ENCODE measurements around the gene PIGB. TPM values are rescaled to one million over a fixed set of nuclear protein-coding genes. Genes with fewer than 3 reads are reported as not detected.
"Not testable (repeated sequence)": the region's sequence is repeated elsewhere in the genome, so short reads cannot be mapped to it uniquely, and the experiment has no call there.

PIGB gene
- polyA plus RNA-seq, 1 donor: 7.3 TPM

GRCh38 chr15:55297315-55297714 lies 21.7 kb upstream of the PIGB start:
- no peak for DNase-seq (ENCODE audit: low read depth)

- DNase-seq (ENCODE audit: low read depth): not testable (repeated sequence)
Observed at GRCh38 chr15:55302801-55303200, 16.2 kb upstream of the PIGB start.

- DNase-seq (ENCODE audit: low read depth): no peak
Observed at GRCh38 chr15:55319537-55320237, 665 bp downstream of the PIGB start.

DNA sequence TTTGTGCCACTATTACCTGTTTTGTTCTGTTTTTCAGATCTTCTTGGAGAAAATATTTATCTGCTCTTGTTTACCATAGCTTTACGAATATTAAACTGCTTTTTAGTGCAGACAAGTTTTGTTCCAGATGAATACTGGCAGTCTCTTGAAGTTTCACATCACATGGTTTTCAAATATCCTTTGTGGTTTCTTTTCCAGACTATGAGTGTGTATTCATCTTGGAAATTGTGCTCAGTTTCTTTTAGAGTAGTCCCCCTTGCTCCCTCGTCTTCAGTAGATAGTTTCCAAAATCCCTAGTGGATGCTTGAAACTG lies 1.2 kb downstream of the PIGB start:
- no peak for DNase-seq (ENCODE audit: low read depth)

- DNase-seq (ENCODE audit: low read depth): no peak
Observed at GRCh38 chr15:55320963-55321362, 1.9 kb downstream of the PIGB start.

GRCh38 chr15:55322467-55322866 lies 3.4 kb downstream of the PIGB start:
- no peak for DNase-seq (ENCODE audit: low read depth)

- DNase-seq (ENCODE audit: low read depth): no peak
Observed at GRCh38 chr15:55327387-55327786, 8.4 kb downstream of the PIGB start.

- no peak for DNase-seq (ENCODE audit: low read depth)
Observed at GRCh38 chr15:55334371-55334770, 15.3 kb downstream of the PIGB start.

GRCh38 chr15:55334997-55335396 lies 16.0 kb downstream of the PIGB start:
- no peak for DNase-seq (ENCODE audit: low read depth)

GRCh38 chr15:55337160-55337559 lies 18.1 kb downstream of the PIGB start:
- DNase-seq (ENCODE audit: low read depth): no peak

DNA sequence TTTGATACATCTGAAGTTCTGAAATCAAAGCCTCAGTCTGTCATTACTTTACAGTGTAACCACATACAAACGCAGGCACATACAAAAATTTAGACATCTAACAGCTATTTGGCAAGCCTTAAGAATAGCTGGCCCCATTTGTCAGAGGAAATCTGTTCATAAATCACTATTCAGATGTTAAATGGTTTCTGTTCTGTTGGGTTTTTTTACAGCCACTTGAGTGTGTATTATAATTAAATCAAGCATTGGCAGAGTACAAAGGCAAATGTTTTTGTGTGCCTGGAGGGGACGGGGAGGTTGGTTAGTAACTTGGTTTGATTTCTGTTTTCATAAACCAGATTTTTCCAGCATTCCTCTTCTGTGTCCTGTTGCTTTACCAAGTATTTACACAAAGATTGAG lies 24.1 kb downstream of the PIGB start:
- no peak for DNase-seq (ENCODE audit: low read depth)

DNA sequence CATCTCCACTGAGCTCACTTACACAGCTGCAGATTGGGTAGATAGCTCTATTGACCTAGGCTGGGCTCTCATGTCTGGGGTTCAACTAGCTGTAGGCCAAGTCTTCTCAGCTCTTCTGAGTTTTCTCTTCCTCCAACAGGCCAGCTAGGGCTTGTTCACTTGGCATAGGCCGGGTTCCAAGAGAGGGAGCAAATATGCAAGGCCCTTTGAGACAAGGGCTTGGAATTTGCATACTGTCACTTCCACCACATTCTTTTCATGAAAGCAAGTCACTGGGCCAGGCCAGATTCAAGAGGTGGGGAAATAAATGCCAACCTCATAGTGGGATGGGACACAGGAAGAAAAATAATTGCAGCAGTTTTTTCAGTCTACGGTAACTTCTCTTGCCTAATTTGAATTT lies 25.2 kb downstream of the PIGB start:
- DNase-seq (ENCODE audit: low read depth): no peak

DNA sequence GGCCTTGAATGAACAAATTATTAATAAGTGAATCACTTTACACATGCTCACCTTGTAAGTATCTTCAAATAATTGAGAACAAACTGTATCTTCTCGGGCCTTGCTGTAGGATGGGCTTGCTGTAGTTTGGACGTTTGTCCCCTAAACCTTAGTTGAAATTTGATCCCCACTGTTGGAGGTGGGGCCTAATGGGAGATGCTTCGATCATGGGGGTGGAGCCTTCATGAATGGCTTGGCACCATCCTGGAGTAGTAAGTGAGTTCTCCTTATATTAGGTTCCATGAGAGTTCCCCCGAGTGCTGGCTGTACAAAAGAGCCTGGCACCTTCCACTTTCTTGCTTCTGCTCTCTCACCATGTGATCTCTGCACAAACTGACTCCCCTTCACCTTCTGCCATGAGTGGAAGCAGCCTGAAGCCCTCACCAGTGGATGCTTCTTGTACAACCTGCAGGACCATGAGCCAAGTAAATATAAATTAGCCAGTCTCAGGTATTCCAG lies 29.3 kb downstream of the PIGB start:
- no peak for DNase-seq (ENCODE audit: low read depth)

GRCh38 chr15:55349282-55349681 lies 30.3 kb downstream of the PIGB start:
- no peak for DNase-seq (ENCODE audit: low read depth)

DNA sequence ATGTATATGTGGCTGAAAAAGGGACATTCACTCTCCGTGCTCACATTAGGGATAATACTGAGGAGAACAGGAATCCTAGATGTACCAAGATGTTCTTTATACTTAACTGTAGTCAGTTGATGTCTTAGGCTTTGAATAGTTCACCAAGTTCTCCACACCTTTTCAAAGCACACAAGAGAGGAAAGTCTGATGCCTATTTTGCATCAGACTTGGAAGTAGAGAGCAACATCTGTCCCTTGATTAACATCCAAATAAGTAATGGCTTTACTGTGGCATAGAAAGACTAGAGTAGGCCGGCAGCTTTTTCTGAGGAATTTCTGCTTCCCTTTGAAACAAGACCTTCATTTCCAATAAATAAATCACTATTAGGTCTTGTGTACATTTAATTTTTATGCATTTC lies 34.0 kb downstream of the PIGB start:
- DNase-seq (ENCODE audit: low read depth): no peak

DNA sequence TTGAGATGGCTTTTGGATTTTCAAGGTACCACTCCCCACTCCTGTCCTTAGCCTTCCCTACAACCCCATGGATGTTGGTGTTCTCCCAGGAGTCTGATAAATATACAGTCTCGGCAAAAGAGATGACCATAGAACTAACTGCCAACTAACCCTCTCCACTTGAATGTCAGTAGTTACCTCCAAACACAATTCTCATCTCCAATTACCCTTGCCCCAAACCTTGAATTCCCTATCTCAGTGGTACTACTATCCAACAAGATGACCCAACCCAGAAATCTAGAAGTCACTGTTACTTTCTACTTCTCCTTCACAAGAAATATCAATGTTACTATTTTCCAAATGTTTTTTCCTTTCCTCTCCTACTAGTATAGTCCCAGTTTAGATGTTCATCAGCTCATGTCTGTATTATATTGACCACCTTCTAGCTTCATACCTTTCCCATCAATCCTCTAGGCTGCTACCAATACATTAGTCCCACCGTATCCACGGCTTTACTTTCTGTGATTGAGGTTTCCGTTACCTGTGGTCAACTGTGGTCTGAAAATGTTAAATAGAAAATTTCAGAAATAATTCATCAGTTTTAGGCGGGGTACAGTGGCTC lies 38.1 kb downstream of the PIGB start:
- no peak for DNase-seq (ENCODE audit: low read depth)

DNA sequence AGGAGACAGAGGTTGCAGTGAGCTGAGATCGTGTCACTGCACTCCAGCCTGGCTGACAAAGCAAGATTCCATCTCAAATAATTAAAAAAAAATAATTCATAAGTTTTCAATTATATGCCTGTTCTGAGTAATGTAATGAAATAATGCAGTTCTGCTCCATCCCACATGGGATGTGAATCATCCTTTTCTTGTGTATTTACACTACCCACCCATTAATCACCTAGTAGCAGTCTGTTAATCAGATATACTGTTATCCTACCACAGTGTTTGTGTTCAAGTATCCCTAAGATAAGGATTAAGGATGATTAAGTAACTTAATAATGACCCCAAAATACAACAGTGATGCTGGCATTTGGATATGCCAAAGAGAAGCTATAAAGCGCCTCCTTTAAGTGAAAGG lies 38.8 kb downstream of the PIGB start:
- no peak for DNase-seq (ENCODE audit: low read depth)

GRCh38 chr15:55358471-55358870 lies 39.4 kb downstream of the PIGB start:
- no peak for DNase-seq (ENCODE audit: low read depth)

GRCh38 chr15:55360256-55360655 lies 41.2 kb downstream of the PIGB start:
- no peak for DNase-seq (ENCODE audit: low read depth)

DNA sequence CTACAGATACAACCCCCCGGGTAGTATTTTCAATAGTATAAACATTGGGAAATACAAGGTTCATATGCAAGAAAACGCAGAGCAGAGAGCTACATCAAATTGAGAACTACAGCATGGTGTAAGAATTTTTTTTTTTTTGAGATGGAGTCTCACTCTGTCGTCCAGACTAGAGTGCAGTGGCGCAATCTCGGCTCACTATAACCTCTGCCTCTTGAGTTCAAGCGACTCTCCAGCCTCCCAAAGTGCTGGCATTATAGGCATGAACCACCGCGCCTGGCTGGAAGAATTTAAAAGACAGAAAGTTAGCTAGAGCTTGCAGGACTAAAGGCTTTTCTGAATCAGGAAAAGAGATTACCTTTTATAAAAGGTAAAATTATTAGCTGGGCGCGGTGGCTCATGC lies 42.0 kb downstream of the PIGB start:
- no peak for DNase-seq (ENCODE audit: low read depth)

GRCh38 chr15:55362641-55363040 lies 43.6 kb downstream of the PIGB start:
- no peak for DNase-seq (ENCODE audit: low read depth)

GRCh38 chr15:55366981-55367380 lies 48.0 kb downstream of the PIGB start:
- DNase-seq (ENCODE audit: low read depth): no peak

- no peak for DNase-seq (ENCODE audit: low read depth)
Observed at GRCh38 chr15:55372701-55373440, 53.8 kb downstream of the PIGB start.

Data from forelimb muscle (tissue), 1 donor.